Calu3 (cell line): ENCODE data around the gene CPSF6. TPM values are rescaled to one million over a fixed set of nuclear protein-coding genes. Genes with fewer than 3 reads are reported as not detected.

Experiments
- BruUV-seq: library from RNA; stranded (reverse); fragments of 400-500 nt; replicated peaks from 2 replicates; lab custom pipeline; 2021; lab: Mats Ljungman, UMichigan
- CTCF ChIA-PET: fragments of 300-600 bp; sonication (Branson Sonifier 250); formaldehyde crosslinking; loops from one replicate; lab custom pipeline; 2022; ENCODE audit warnings: antibody characterized with exemption; lab: Charles Lee
- DNase-seq: peaks from one replicate; pipeline ENCODE4 v3.0.0; 2022
- H3K27ac Mint-ChIP-seq: one replicate; pipeline ENCODE4 v1.8.0; 2022; ENCODE audit warnings: mixed read lengths; ENCODE audit not compliant: unreplicated experiment
- H3K27me3 Mint-ChIP-seq: one replicate; pipeline ENCODE4 v1.8.0; 2022; ENCODE audit warnings: mixed read lengths; ENCODE audit not compliant: unreplicated experiment
- H3K36me3 Mint-ChIP-seq: one replicate; pipeline ENCODE4 v1.8.0; 2022; ENCODE audit warnings: mild to moderate bottlenecking, moderate library complexity, mixed read lengths; ENCODE audit not compliant: insufficient read depth, unreplicated experiment
- H3K4me1 Mint-ChIP-seq: one replicate; pipeline ENCODE4 v1.8.0; 2022; ENCODE audit warnings: mild to moderate bottlenecking, low read depth, mixed read lengths; ENCODE audit not compliant: unreplicated experiment
- H3K4me3 Mint-ChIP-seq: one replicate; pipeline ENCODE4 v1.8.0; 2022; ENCODE audit warnings: mild to moderate bottlenecking, low read depth, moderate library complexity, mixed read lengths; ENCODE audit not compliant: unreplicated experiment
- H3K9me3 Mint-ChIP-seq: one replicate; pipeline ENCODE4 v1.8.0; 2022; ENCODE audit warnings: low read depth, mixed read lengths; ENCODE audit not compliant: unreplicated experiment
- CTCF ChIP-seq: fragments of 200-600 bp; IDR thresholded peaks from one replicate; pipeline ENCODE4 v1.8.0; 2022; ENCODE audit warnings: antibody characterized with exemption; ENCODE audit not compliant: unreplicated experiment
- intact Hi-C: fragments of 100-400 bp; cut with micrococcal nuclease; formaldehyde crosslinking; loops from one replicate; pipeline ENCODE4 v1.10.0; 2022; ENCODE audit not compliant: unreplicated experiment
- microRNA-seq: library from miRNA; unstranded; fragments of <30 nt; microRNA quantifications from one replicate; pipeline ENCODE4 v1.2.0, GENCODE V29; 2022
- total RNA-seq: library from RNA; stranded (reverse); gene quantifications from 2 replicates; pipeline ENCODE4 v1.2.3, GENCODE V29; 2022

CPSF6 gene
- total RNA-seq, 1 experiment from 2014 or later: 136 TPM

DNA sequence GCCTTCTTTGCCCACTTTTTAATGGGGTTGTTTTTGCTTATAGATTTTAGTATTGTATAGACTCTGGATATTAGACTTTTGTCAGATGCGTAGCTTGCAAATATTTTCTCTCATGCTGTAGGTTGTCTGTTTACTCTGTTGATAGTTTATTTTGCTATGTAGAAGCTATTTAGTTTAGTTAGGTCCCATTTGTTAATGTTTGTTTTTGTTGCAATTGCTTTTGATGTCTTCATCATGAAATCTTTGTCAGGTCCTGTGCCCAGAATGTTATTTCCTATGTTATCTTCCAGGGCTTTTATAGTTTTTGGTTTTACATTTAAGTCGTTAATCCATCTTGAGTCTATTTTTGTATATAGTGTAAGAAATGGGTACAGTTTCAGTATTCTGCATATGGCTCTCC, 78.9 kb downstream of the CPSF6 start:
- intact Hi-C loops: no loop called here
- CTCF ChIA-PET: no interaction called here
- BruUV-seq: no TSS peak
- peaks cover 10% of the 10 kb centered on the region for H3K9me3 Mint-ChIP-seq
- no peaks in the 10 kb centered on the region for H3K36me3 Mint-ChIP-seq
- DNase-seq: no peak
- no peak for TF ChIP-seq CTCF
- H3K27ac Mint-ChIP-seq: no peak overlapping the region
- H3K4me3 Mint-ChIP-seq: no peak overlapping the region
- H3K4me1 Mint-ChIP-seq: peaks cover 12% of the 10 kb centered on the region
- H3K27me3 Mint-ChIP-seq: no peaks in the 10 kb centered on the region

- Mint-ChIP-seq H3K36me3 (no peaks in the 10 kb centered on the region), H3K9me3 (peaks cover 12% of the 10 kb centered on the region), H3K27ac (no peak overlapping the region), H3K4me3 (no peak overlapping the region), H3K27me3 (no peaks in the 10 kb centered on the region), H3K4me1 (peaks cover 12% of the 10 kb centered on the region)
- intact Hi-C loops: no loop called here
- no peak for TF ChIP-seq CTCF
- DNase-seq: no peak
- BruUV-seq: no TSS peak
- CTCF ChIA-PET: interaction anchor here (1.1 to 1.4 kb wide), 2 partner anchors 9 to 30 kb away, joined by 4 to 6 read pairs; no protein-coding TSS in a partner anchor
Observed at GRCh38 chr12:69321351-69321750, 82.0 kb downstream of the CPSF6 start.

Small RNAs within 50 kb of the gene (microRNA-seq; reads per million reads assigned to microRNA genes)
- gene MIR1279: not detected

Other genes starting within 250 kb of the CPSF6 start
- gene LYZ, start 108.8 kb downstream of the CPSF6 start, total RNA-seq: 353 and 392 TPM in 2 replicates
- 34.9 and 38.9 TPM in 2 replicates for gene YEATS4, start 120.2 kb downstream of the CPSF6 start, total RNA-seq
- 27.5 and 34.5 TPM in 2 replicates for gene FRS2, start 230.8 kb downstream of the CPSF6 start, total RNA-seq